Fibroblast of skin of scalp (primary cell): Measurements from ENCODE around the gene CEP131.
"Not testable (repeated sequence)": the region's sequence is repeated elsewhere in the genome, so short reads cannot be mapped to it uniquely, and the experiment has no call there.

ENCODE experiments used
- DNase-seq: peaks from one replicate; pipeline ENCODE4 v3.0.0-alpha.2; 2013

CEP131 gene

GRCh38 chr17:81238815-81239713 is 16.3 kb upstream of the CEP131 start, which contains the start of the genes NDUFAF8 and TEPSIN:
Gene NDUFAF8, plus strand, starts transcription at chr17:81239318. Its CDS starts 46 bp downstream, at chr17:81239364.
Gene TEPSIN, minus strand, starts transcription at chr17:81239055. Its CDS starts 22 bp downstream, at chr17:81239033.
- DNase-seq = peak; percentile 100

GRCh38 chr17:81238490-81238814 is 15.7 kb upstream of the CEP131 start:
- DNase-seq = no peak

- DNase-seq = no peak
Measured at GRCh38 chr17:81237591-81238489, 15.1 kb upstream of the CEP131 start.

- DNase-seq = no peak
Measured at GRCh38 chr17:81236784-81237183, 14.0 kb upstream of the CEP131 start.

GRCh38 chr17:81235822-81236740 is 13.3 kb upstream of the CEP131 start:
- DNase-seq = no peak

- DNase-seq = no peak
Measured at GRCh38 chr17:81234940-81235821, 12.4 kb upstream of the CEP131 start.

- no peak for DNase-seq
Measured at GRCh38 chr17:81234506-81234855, 11.7 kb upstream of the CEP131 start.

GRCh38 chr17:81233811-81234505 is 11.2 kb upstream of the CEP131 start:
- no peak for DNase-seq

- no peak for DNase-seq
Measured at GRCh38 chr17:81233316-81233715, 10.6 kb upstream of the CEP131 start.

- no peak for DNase-seq
Measured at GRCh38 chr17:81232616-81233241, 10.0 kb upstream of the CEP131 start.

- no peak for DNase-seq
Measured at GRCh38 chr17:81231766-81232581, 9.2 kb upstream of the CEP131 start.

GRCh38 chr17:81231121-81231645 is 8.4 kb upstream of the CEP131 start:
- no peak for DNase-seq

GRCh38 chr17:81230043-81230820 is 7.5 kb upstream of the CEP131 start:
- no peak for DNase-seq

GRCh38 chr17:81229666-81229920 is 6.8 kb upstream of the CEP131 start:
- no peak for DNase-seq

GRCh38 chr17:81228834-81229665 is 6.3 kb upstream of the CEP131 start:
- no peak for DNase-seq

- DNase-seq = no peak
Measured at GRCh38 chr17:81228420-81228819, 5.7 kb upstream of the CEP131 start.

GRCh38 chr17:81227630-81228029 is 4.9 kb upstream of the CEP131 start:
- DNase-seq = not testable (repeated sequence)

- DNase-seq = no peak
Measured at GRCh38 chr17:81223762-81224130, 981 bp upstream of the CEP131 start.
